Measurements from ENCODE around the gene EXOC2.
"Not testable (repeated sequence)": the region's sequence is repeated elsewhere in the genome, so short reads cannot be mapped to it uniquely, and the experiment has no call there.

Gene EXOC2

DNA sequence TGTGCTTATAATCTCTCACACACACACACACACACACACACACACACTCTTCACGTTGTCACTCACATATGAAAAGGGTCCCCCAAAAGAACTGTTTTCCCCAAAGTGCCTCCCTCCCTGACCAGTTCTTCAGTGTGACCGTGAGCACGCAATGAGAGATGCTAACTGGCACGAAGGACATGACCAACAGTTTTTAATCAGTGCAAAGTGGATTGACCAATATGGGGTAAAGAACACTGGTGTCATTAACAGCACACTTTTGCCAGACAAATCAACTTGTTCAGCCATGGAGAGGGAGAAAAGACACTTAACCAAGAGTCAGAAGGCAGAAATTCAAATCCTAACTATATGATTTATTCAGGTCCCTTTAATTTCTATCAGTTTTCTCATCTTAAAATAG is 15.0 kb downstream of the EXOC2 start:
- no peak for DNase-seq

DNA sequence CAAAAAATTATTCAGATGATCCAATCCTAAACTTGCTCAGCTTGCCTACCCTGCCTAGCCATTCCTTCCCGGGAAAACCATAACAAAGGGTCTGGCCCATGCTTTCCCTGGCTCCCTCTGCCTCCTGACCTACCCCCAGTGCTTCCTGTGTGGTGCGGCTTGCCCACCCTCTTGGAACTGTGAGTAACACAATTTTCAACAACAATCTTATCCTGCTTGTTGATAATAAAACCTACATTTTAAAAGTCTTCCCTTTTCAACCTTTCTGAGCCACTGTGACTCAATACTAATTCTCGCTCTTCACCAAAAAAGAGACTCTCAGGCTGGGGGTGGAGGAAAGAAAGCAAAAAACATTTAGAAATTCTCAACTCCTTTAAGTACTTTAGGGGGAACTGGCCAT is 18.0 kb downstream of the EXOC2 start:
- DNase-seq: no peak

DNA sequence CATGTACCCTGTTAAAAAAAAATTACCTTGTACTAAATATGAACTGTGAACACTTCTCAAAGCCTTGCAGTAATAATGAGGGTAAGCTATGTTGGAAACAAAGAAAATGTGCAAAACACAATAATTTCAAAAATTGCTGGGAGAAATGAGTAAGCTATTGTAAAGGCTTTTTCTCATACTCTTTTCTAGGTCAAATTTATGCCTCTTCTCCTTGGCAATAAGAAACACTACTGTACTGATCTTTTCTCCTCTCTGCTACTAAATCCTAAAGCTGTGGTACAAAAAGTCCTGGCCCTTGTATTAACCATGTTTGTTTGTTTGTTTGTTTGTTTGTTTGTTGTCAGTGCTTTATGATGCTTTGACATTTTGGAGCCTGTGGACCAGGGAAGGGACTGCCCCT is 18.5 kb downstream of the EXOC2 start:
- DNase-seq: no peak

DNA sequence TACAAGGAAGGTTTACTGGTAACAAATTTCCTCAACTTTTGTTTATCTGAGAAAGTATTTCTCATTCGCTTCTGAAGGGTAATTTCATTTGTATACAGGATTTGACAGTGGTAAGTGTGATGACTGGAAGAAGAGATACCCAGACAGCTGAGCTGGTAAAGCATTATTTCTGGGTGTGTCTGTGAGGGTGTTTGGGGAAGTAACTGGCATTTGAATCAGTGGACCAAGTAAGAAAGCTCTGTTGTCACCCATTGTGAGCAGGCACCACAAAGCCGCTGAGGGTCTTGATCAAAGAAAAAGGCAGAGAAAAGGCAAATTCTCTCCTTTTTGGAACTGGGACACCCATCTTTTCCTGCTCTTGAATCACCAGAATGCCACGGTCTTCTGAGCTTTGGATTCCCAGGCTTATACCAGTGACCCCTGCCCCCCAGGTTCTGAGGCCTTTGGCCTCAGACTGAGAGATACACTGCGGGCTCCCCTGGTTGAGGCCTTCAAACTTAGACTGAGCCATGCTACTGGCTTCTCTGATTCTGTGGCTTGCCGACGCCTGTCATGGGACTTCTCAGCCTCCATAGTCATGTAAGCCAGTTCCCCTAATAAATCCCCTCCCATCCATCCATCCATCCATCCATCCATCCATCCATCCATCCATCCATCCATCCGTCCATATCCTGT is 25.5 kb downstream of the EXOC2 start:
- DNase-seq: no peak

DNA sequence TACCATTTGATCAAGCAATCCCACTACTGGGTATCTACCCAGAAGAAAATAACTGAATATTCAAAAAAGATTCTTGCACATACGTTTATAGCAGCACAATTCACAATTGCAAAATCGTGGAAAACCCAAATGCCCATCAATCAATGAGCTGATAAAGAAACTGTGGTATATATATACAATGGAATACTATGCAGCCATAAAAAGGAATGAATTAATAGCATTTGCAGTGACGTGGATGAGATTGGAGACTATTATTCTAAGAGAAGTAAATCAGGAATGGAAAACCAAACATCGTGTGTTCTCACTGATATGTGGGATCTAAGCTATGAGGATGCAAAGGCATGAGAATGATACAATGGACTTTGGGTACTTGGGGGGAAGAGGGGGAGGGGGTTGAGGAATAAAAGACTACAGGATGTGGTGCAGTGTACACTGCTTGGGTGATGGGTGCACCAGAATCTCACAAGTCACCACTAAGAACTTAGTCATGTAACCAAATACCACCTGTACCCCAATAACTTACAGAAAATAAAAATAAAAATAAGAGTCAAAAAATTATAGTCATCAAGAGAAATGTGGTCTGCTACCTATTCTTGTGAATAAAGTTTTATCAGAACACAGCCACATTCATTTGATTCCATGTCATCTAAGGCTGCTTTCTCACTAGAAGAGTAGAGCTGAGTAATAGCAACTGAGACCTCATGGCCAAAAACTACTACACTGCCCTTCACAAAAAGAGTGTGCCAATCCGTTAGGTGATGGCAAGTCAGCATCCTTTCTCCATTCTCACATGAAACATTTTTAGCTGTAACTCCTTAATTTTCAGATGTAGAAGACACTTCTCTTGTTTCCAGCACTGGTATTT is 27.3 kb downstream of the EXOC2 start:
- no peak for DNase-seq

DNA sequence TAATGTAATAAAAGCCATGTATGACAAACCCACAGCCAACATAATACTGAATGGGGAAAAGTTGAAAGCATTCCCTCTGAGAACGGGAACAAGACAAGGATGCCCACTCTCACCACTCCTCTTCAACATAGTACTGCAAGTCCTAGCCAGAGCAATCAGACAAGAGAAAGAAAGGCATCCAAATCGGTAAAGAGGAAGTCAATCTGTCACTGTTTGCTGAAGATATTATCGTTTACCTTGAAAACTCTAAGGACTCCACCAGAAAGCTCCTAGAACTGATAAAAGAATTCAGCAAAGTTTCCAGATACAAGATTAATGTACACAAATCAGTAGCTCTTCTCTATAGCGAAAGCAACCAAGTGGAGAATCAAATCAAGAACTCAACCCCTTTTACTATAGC is 29.2 kb downstream of the EXOC2 start:
- DNase-seq: not testable (repeated sequence)

DNA sequence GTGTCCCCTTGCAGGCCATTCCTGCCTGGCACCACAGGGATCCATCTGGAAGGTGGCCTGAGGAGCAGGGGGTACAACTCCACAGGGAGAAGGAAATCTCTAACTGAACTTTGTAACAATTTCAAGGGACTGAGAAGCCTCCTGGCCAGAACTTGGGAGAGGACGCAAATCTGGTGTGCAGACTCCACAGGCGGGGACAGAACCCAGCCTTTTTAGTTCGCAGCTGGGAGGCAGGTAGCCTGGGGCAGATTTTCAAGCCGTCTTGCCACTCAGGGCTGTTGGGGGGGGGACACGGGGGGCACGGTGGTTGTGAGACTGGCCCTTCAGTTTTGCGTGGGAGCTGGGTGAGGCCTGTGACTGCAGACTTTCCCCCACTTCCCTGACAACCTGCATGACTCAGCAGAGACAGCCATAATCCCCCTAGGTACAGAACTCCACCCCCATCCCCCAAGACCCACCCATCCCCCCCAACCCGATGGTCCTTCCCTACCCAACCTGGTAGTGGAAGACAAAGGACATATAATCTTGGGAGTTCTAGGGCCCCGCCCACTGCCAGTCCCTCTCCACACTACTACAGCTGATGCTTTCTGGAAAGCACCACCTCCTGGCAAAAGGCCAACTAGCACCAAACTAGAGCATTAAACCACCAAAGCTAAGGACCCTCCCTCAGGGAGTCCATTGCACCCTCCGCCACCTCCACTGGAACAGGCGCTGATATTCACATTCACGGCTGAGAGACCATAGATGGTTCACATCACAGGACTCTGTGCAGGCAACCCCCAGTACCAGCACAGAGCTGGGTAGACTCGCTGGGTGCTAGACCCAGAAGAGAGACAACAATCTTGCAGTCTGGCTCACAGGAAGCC is 33.0 kb downstream of the EXOC2 start:
- peak; percentile 24 for DNase-seq

DNA sequence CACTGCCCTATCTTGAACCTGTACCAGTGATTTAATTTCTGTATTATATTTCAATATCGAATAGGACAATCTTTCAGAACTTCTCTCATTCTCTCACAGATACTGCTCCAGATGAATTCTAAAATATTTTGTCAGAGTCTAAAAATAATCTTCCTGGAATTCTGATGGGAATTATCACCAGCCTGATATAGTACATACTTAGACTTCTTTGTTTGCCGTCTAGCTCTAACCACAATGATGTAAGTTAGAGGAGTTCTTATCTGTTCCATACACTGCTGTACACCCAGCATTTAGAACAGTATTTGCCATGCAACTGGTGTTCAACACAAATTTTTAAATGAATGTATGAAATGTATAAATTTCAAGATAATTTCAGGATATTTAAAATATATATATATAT is 34.7 kb downstream of the EXOC2 start:
- no peak for DNase-seq

DNA sequence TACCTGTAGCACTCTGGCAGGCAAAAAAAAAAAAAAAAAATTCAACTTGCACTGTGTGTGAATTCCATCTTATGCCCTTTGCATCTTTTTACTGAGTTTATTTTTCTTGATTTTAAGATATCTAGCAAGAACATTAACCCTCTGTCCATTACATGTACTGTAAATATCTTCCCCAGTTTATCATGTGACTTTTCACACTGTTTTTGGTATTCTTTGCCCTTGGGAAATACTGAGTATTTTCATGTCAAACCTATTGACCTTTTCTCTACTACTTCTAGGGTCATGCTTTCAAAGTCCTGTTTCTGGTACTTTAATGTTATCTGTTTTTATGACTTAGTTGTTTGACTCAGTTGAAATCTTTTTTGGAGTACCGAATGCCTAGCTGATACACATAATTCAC is 35.2 kb downstream of the EXOC2 start:
- DNase-seq: no peak

DNA sequence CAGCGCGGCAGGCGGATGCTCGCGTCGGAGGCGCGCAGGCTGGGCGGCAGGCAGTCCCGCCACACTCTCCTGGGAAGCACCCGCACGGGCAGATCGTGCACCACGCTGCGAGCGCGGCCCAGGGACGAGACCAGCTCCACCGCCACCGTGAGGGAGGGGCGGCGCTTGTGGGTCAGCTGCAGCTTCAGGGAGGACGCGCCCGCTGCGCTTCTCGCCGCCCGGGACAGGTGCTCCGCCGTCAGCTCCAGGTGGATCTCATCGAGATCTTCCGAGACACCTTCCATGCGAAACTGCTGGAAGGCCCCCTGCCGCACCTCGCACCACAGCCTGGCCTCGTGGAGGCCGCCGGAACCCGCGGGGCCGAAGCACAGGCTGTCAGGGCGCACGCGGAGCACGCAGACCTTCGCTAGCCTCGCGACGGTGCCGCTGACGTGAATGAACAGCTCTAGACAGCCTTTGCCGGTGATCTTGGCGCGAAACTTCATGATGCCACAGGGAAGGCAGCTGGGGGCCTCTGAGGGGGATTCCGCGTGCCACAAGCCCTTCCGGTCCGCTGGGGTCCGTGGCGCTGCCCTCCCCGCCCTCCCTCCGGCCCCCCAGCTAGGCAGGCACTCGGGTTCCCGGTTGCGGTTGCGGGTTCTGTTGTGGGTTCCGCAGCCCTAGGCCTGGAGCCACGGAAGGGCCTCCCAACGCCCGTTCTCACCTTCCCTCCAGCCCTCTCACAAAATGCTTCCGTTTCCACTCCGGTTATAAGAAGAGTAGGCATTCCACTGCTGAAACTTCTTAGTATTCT is 36.3 kb downstream of the EXOC2 start, which contains the start of gene HUS1B:
HUS1B (minus strand) TSS at position 641 of the 793 bp plus-strand sequence; CDS start at position 485, 156 bp downstream.
- DNase-seq: no peak

DNA sequence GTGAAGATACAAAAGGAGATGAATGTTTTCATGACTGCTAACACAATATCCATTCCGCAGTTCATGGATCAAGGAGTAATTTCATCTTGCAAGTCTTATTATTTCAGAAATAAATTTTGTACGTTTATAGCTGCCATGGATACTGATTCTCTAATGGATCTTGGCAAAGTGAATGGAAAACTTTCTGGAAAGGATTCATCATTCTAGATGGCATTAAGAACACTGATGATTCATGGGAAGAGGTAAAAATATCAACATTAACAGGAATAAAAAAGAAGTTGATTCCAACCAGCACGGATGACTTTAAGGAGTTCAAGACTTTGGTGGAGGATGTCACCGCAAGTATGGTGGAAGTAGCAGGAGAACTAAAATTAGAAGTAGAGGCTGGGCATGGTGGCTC is 38.8 kb downstream of the EXOC2 start:
- no peak for DNase-seq

DNA sequence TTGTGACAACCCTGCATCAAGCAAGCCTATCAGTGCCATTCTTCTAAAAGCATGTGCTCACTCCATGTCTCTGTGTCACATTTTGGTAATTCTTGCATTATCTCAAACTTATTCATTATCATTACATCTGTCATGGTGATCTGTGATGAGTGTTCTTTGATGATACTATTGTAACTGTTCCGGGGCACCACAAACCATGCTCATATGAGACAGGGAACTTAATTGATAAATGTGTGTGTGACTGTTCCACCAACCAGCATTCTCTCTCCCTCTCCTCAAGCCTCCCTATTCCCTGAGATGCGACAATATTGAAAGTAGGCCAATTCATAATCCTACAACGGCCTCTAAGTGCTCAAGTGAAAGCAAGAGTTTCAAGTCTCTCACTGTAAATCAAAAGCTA is 40.1 kb downstream of the EXOC2 start:
- no peak for DNase-seq

DNA sequence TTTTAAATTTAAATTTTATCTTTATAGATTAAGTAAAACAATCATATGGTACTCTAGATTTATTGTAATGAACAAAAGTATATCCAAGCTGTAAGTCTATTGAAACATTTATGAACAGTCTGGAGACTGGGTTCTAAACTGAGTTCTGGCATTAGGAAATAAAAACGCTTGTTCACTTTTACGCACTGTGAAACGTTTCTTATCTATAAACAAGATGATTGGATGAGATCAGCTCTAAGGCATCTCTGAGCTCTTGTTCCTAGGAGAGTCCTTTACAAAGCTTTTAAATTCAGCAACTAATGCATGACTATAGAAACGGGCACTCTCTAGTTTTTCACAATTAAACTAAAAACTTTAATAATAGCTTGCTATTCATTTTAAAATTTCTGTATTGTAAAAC is 42.8 kb downstream of the EXOC2 start:
- no peak for DNase-seq

DNA sequence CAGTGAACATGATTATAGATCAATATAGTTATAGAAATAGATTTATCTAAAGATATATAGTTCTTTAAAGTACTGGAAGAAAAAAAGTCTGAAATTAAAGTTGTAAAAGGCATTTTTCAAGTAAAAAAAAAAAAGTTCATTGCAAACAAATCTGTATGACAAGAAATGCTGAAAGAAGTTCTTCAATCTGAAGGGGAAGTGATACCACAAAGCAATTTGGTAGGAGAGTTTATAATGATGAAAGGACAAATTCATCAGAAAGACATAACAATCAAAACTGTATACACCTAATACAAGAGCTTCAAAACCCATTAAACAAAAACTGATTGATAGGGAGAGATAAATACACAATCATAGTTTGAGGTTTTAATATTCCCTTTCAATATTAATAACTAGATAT is 50.1 kb downstream of the EXOC2 start:
- DNase-seq: no peak

DNA sequence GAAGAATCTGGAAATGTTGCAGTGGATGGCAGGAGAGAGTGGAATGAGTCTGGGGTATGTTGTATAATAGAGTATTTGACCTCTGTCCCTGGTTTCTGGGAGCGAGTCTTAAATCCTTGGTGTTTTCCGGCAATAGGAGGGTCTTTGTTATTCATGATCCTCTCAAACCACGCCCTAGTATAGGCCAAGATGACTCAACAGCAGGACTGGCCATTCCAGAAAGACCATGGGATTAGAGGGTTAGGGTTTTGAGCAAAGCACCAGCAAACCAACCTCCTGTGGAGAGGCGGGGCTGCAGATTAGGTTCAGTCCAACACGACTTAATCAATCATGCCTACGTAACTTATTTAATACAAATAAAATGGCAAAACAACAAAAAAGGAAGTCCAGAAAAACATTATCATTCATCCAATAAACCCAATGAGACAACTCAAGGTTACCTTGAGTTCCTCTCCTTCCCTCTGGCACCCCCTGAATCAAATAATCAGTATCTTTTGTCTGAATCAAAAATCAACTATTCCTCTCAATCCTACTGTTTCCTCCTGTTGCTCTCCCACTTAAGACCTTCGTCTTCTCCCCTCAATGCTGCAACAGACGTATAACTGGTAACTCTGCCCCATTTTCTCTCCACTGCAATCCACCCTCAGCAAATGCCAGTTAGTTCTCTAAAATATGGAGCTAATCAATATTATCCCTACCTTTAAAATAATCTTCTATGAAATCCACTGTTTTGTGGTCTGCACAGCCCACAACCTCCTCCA is 51.5 kb downstream of the EXOC2 start:
- DNase-seq: no peak

DNA sequence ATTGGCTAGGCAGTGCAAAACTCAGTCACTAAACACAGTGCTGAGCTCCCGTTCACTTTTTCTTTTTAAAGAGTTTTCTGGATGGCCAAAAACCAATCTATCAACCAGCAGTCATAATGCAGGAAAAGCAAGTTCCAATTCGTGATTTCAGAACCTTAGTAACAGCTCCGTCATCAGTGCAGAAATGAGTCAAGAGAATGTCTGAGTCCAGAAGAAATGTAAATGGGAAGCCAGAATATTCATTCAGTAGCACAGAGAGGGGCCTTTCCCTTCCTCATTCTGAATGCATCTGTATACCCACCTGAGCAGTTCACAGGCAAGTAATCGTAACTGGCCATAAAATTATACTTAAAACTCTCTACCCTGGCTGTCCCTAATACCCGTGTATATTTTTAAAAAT is 56.5 kb downstream of the EXOC2 start:
- no peak for DNase-seq

DNA sequence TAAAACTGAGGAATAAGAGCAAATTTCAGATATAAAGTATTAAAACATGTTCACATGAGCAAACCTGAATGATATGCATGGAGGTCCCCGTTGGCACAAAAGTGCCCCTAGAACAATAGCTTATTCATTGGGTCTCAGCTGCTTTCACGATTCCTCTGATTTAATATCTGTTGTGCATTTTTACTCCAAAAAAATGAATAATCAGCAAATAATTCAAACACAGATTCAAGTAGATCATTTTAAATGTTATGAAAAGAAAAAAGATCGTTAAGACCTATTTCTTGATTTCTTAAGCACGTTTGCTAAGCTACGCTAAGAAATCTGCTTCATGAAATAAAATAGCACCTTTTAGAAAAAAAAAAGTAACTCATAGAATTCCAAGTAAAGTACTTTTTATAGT is 57.7 kb downstream of the EXOC2 start:
- DNase-seq: no peak

DNA sequence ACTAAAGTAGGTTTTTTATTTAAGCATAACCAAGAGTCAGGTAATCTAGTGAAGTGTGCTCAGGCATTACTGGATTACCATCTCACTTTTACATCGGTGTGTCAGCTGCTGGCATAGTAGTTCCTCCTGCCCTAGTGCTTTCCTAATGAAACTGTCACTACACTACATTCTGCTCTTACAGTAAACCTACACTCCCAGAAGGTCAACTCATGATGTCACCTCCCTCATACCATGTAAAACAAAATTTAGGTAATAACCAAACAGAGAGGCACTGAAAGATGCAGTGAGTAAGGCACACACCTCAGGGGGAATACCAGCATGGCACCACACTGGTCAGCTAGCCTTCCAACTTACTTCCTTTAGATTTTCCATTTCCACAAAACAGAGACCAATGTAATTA is 59.3 kb downstream of the EXOC2 start:
- DNase-seq: no peak

DNA sequence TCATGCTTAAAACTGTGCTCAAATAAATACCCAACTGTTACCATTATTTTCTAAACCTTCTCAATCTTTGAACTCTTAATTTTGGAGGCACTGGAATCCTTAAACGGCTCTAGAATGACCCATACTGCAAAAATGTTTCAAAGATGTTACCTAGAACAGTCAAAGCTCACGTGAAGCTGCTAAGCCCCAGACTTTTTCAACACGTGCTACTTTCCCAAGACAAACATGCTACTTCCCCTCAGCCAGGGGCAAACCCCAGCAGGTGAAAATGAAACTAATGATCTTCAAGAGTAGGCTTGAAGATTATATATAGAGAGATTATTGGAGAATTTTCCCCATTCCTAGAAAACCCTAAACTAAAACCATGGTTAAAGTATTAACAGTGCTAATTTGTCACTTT is 64.2 kb downstream of the EXOC2 start:
- no peak for DNase-seq

DNA sequence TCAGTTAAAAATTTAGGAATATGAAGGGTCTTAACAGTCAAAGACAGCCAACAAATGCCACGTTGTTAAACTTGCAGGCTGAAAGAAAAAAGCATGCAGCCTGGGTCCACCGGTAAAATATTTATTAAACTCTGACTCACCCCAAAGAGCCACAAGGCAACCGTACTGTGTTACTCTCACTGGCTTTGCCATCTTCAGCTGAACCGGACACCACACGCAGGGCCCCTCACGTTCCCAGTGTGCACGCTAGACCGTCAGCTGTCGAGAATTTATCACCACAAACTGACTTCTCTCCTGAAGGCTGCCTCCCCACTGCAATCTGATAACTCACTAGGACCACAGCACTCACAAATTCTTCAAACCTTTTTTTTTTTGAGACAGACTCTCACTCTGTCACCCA is 66.7 kb downstream of the EXOC2 start:
- no peak for DNase-seq

DNA sequence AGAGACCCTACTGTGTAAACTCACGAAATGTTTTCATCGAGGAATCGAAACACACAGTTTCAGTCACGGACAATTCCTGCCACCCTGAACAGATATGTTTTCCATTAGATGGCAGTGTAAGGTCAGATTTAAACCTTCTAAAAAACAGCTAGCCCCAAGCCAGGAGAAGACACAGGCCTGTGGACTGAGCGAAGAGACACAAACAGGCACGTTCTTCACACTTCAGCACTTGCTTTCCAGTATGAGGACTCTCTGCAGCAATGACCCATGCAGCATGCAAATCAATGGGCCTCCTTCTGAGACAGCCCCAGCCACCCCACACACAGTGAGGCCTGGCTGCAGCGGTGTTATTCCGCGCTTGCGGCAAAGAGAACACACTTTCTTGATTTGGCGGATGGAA is 68.0 kb downstream of the EXOC2 start:
- DNase-seq: no peak

DNA sequence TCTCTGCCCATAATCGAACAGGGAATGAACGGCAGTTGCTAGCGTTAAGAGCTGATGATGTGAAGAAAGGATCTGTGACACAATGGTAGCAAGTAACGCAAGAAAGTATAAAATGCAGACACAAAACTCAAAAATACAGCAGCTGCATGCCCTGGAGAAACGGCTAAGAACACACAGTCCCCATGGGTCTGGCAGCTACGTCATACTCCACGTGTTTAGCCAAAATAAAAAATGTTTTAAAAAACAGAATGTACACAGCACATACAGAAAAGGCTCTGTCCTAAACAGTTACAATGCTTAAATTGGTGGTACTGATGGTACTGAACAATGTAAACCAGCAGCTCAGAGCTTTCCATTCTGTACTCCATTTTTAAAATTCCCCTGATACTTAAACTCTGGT is 70.5 kb downstream of the EXOC2 start:
- no peak for DNase-seq
